GM12875 (cell line): ENCODE measurements around the gene OTOR.
A peak's percentile ranks its signal among the peaks of the same experiment; 100 is the strongest.

Source experiments
- H3K4me3 ChIP-seq: one replicate; pipeline ENCODE4 v1.5.1; 2011; ENCODE audit warnings: low read depth, low read length, control low read depth
- CTCF ChIP-seq: IDR thresholded peaks from 2 replicates; pipeline ENCODE4 v1.5.1; 2011; ENCODE audit warnings: low read depth, mild to moderate bottlenecking, control low read depth, inconsistent platforms, low read length, moderate library complexity, borderline replicate concordance; ENCODE audit not compliant: insufficient read depth

Gene OTOR

GRCh38 chr20:16760431-16761304 lies 12.5 kb downstream of the OTOR start:
- no peak for TF ChIP-seq CTCF
- H3K4me3 ChIP-seq = no peak overlapping the region

- H3K4me3 ChIP-seq = no peak overlapping the region
Observed at GRCh38 chr20:16761305-16761829, 13.2 kb downstream of the OTOR start.

GRCh38 chr20:16764560-16764959 lies 16.4 kb downstream of the OTOR start:
- no peak overlapping the region for H3K4me3 ChIP-seq

More at GRCh38 chr20:16761305-16761829, 13.2 kb downstream of the OTOR start:
- TF ChIP-seq CTCF = peak; percentile 70; the same call in 1 of the 2 replicates

GRCh38 chr20:16771213-16771612 lies 23.1 kb downstream of the OTOR start:
- no peak overlapping the region for H3K4me3 ChIP-seq
- TF ChIP-seq CTCF = no peak

More at GRCh38 chr20:16764560-16764959, 16.4 kb downstream of the OTOR start:
- no peak for TF ChIP-seq CTCF

GRCh38 chr20:16775961-16776360 lies 27.8 kb downstream of the OTOR start:
- no peak overlapping the region for H3K4me3 ChIP-seq
- TF ChIP-seq CTCF = no peak

GRCh38 chr20:16777126-16777525 lies 29.0 kb downstream of the OTOR start:
- no peak overlapping the region for H3K4me3 ChIP-seq
- no peak for TF ChIP-seq CTCF

GRCh38 chr20:16778159-16778558 lies 30.0 kb downstream of the OTOR start:
- TF ChIP-seq CTCF = no peak
- no peak overlapping the region for H3K4me3 ChIP-seq
